HG03378 (cell line): ENCODE measurements around the gene WNT11.

Experiments
- ATAC-seq: cut with Tn5 transposase; IDR thresholded peaks from one replicate; pipeline ENCODE4 v1.9.1; 2021; ENCODE audit warnings: mild to moderate bottlenecking, moderate library complexity; ENCODE audit not compliant: unreplicated experiment

The WNT11 gene

GRCh38 chr11:76177250-76177686 lies 29.0 kb downstream of the WNT11 start:
- ATAC-seq = no peak

DNA sequence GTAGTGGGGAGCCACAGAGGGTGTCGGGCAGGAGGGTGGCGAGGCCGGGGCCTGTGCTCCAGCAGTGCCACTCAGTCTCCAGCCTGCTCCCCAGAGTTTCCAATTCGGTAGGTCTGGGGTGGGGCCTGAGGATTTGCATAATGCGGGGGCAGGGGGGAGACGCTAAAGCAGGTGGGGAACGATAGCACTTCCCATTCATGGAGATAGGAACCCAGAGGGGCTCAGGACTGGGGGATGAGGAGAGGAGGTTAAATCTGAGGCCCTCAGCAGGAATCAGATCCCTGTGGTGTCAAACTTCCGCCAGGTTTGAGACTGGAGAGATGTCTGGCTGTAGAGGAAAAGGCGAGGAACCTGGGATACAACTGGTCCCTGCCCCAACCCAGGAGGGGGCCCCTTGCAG lies 29.8 kb downstream of the WNT11 start:
- ATAC-seq = no peak

- ATAC-seq = no peak
Observed at GRCh38 chr11:76175783-76176182, 30.5 kb downstream of the WNT11 start.

- ATAC-seq = no peak
Observed at GRCh38 chr11:76174330-76174729, 32.0 kb downstream of the WNT11 start.

DNA sequence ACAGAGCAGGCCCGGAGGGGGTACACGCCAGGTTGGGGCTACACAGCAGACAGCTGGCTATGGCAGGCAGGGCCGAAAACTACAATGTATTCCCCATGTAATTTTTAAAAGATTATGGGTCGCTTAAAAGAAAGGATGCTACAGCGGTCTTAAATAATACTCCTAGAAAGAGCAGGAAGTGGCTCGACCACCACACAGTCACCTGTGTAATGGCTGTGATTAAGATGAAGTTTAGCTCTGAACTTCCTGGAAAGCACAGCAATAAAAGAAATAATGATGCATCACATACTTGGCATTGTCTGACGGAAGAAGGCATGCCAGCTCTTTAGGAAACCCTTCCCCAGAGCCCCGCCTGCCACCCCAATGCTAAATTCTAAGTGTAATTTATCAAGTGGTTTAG lies 32.6 kb downstream of the WNT11 start:
- no peak for ATAC-seq

- no peak for ATAC-seq
Observed at GRCh38 chr11:76172583-76172982, 33.7 kb downstream of the WNT11 start.

DNA sequence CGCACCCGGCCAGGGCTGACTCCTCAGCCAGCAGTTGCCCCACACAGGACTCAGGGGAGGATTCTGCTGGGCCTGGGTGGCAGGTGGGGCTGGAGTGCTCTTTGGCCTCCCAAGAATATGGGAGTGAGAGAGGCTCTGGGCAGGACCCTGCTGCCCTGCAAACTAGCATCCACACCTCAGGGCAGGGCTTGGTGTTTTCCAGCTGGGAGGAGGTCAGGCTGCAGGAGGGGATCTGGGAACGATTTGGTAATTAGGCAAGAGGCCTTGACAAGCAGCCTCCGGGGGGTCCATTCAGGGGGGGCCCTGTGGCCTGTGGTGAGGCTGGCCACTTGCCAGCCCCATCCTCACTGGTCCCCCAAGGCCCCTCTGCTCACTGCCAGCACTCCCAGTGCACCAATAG lies 35.8 kb downstream of the WNT11 start:
- no peak for ATAC-seq

- ATAC-seq = no peak
Observed at GRCh38 chr11:76169473-76169896, 36.8 kb downstream of the WNT11 start.

DNA sequence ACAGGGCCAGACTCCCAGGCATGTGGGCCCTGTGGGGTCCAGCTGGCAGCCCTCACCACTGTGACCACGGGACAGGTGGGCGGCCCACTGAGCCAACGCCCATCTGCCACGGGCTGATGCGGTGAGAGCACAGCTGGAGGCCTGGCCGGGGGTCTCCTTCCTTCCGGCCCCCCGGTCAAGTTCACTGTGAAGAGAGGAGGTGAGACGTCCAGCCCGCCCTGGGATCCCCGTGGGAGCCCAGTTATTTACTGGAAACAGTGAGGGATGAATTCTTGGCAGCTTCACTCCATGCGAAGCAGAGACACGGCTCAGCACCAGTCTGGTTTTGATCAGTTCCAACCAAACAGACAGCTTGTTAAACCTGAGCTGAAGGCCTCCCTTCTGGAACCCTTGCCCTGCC lies 38.7 kb downstream of the WNT11 start:
- ATAC-seq = no peak

- peak; percentile 57 for ATAC-seq
Observed at GRCh38 chr11:76166314-76166713, 40.0 kb downstream of the WNT11 start.

DNA sequence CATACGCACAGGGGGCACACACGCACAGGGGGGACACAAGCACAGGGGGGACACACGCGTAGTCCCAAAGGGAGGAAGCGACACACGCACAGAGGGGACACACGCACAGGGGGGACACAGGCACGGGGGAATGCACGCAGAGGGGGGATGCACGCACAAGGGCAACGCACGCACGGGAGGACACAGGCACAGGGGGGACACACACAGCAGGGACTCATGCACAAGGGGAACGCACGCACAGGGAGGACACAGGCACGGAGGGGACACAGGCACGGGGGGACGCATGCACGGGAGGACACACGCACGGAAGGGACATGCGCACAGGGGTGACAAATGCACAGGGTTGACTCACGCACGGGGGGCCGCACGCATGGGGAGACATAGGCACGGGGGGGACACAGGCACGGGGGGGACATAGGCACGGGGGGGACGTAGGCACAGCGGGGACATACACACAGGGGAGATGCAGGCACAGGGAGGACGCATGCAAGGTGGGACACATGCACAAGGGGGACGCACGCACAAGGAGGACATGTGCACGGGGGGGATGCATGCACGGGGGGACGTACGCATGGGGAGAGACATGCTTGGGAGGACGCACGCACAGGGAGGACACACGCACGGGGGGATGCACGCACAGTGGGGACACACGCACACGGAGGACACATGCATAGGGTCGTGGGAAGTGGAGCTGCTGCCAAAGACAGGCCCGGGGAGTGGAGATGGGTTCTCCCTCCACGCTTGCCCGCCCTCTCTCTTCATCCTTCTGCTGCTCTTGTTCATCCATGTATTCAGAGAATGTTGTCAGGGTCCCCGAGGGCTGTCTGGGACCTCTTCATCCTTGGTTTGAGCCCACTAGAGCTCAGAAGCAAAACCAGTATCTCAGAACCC lies 41.2 kb downstream of the WNT11 start:
- no peak for ATAC-seq

GRCh38 chr11:76164081-76164480 lies 42.2 kb downstream of the WNT11 start:
- ATAC-seq = no peak

GRCh38 chr11:76163289-76163880 lies 42.9 kb downstream of the WNT11 start:
- no peak for ATAC-seq

- no peak for ATAC-seq
Observed at GRCh38 chr11:76162336-76163288, 43.7 kb downstream of the WNT11 start.

DNA sequence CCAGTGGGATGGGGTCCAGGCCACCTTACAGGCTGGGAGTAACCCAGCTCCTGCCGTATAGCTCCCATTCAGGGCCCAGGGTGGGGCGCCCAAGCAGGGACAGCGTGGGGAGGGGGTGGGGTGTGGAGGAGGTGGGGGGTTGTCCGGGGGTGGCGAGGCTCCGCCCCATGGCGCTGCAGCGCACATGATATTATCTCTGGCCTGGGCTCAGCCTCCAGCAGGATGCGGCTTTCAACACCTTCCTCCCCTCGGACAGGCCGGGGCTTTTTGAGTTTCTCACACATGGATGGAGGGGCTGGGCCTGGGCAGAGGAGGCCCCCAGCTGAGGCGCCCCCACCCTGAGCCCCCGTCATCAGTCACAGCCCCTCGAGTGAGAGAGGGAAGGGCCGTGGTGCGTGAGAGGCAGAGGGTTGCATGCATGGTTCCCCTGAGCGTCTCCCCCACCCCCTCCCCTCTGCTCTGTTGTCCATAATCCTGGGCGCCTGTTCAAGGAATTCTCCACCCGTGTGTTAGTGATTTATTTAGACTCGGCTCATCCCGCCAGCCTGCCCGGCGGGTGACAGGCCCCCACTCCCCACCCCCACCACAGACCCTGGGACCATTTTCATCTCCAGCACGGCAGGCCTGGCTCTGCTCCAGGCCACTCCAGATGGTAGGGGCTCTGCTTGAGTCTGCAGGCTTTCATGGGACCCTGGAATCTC lies 44.9 kb downstream of the WNT11 start:
- ATAC-seq = no peak

- no peak for ATAC-seq
Observed at GRCh38 chr11:76160856-76161255, 45.4 kb downstream of the WNT11 start.

DNA sequence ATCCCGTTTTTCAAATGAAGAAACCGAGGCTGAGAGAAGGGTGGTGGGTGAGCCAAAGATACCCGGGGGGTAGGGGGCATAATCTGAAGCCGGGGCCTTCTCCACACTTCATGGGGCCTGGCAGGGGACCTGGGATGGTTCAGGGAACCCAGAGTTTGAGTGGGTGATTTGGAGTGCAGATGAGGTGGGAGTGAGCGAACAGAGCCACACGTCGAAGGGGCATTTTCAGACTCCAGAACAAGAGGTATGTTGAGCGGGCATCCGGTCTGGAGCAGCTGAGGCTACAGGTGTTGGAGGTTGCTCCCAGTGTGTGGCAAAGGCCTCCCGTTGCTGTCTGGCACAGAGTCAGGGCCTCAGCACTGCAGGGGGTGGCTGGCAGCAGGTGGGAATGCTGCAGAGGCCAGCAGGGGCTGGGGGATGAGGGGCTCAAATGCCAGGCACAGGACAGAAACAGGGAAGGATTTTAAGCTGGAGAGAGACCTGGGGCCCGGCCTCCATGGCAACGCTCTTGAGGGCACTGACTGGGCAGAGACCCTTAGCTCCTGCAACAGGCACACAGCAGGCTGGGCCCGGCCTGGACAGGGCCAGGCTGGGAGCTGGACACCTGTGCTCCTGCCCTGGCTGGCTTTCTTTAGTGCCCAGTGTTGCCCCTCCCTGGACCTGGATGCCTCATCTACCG lies 46.2 kb downstream of the WNT11 start:
- no peak for ATAC-seq

DNA sequence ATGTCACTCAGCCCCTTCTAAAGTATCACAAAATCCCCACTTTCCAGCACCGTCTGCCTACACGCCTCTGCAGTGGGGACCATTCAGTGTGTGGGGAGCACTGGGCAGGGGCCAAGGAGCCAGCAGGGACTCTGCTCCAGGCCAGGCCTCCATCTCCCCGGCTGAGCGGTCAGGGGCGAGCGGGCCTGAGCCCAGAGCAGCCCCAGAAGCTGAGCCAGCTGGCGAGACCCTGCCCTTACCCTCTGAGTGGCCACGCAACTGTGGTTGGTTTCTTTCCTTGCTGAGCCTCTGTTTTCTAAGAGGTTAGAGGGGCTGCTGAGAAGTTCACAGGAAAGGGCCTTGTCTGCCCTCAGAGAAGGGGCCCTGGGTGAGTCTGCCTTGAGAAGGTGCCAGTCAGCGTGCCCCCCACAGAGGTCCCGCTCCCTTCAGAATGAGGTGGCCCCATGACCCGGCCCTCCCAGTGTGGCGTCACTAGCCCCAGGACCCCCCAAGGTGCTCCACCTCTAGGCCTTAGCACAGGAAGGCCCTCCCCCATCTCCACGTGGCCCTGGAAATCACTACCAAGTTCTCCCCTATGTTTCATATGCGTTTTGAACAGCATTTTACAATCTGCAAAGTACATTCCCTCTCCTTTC lies 46.9 kb downstream of the WNT11 start:
- ATAC-seq = no peak
